ENCODE data around the gene LMCD1. TPM values are rescaled to one million over a fixed set of nuclear protein-coding genes. Genes with fewer than 3 reads are reported as not detected.

Gene LMCD1
- polyA plus RNA-seq, 1 of the 3 experiments (the other 2 are of a cell fraction) = 23.6 TPM

DNA sequence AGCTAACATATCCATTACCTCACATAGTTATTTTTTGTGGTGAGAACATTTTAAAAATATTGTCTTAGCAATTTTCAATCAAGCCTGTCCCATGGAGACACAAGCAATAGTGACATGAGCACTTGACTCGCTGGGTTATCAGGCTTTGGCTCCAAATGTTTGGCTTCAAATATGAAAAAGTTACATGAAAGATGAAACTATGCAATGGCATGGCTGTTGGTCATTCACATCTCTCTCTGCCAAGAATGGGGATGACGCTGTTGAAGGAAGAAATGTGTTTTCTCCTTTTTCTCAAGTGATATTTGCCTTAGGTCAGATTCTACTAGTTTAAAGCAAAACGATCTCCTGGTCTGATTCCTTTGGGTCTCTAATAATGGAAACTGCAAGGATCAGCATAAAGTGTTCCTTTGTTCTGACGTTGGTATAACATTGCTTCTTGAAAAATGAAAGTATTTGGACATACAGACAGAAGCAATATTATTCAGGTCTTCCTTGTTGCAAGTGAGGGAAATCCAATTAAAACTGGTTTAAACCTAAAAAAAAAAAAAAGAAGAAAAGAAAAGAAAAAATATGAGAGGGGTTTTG, 71.8 kb downstream of the LMCD1 start:
- no peaks in the 10 kb centered on the region for H3K27me3 ChIP-seq (ENCODE audit: insufficient read depth)
- no peak for DNase-seq
- ChIA-PET CTCF (interaction anchor here (2.8 kb wide), 1 partner anchor 131 kb away, joined by 10 read pairs; no protein-coding TSS in a partner anchor), POLR2A (no interaction called here)
- no peaks in the 10 kb centered on the region for H3K9me2 ChIP-seq
- H4K20me1 ChIP-seq (ENCODE audit: insufficient read depth) = no peaks in the 10 kb centered on the region
- H3F3A ChIP-seq (replicated peaks; ENCODE audit: insufficient read depth) = no peaks in the 10 kb centered on the region
- H3K9ac ChIP-seq = no peak overlapping the region
- no peak overlapping the region for H2AFZ ChIP-seq (ENCODE audit: low read depth)
- 66% methylated on average over 4 of the region's 4 CpGs for WGBS (ENCODE audit: low lambda C conversion rate)
- H3K4me2 ChIP-seq = no peak overlapping the region
- H3K4me3 ChIP-seq (ENCODE audit: low read depth in 2 of 2, low read length in 1 of 2) = no peak overlapping the region
- peaks cover 0 to 26% of the 10 kb centered on the region in 2 experiments for H3K36me3 ChIP-seq (replicated peaks in 1 of 2; ENCODE audit: control insufficient read depth in 1 of 2, insufficient read depth in 2 of 2, low read length in 1 of 2)
- H3K9me3 ChIP-seq = no peaks in the 10 kb centered on the region
- H3K27ac ChIP-seq (ENCODE audit: low read depth in 2 of 2, low read length in 1 of 2) = no peak overlapping the region
- H3K4me1 ChIP-seq (ENCODE audit: control insufficient read depth in 1 of 2, insufficient read depth in 2 of 2, low read depth in 1 of 2, low read length in 1 of 2) = peaks cover 0 to 10% of the 10 kb centered on the region in 2 experiments; a peak in 1 of 4 replicates
- no peaks in the 10 kb centered on the region for H3K79me2 ChIP-seq (ENCODE audit: insufficient read depth)
- no peak for TF ChIP-seq TEAD4 (IDR thresholded peaks at IDR 0.05; ENCODE audit: borderline replicate concordance, insufficient read depth)
- TF ChIP-seq, protein P1, sequence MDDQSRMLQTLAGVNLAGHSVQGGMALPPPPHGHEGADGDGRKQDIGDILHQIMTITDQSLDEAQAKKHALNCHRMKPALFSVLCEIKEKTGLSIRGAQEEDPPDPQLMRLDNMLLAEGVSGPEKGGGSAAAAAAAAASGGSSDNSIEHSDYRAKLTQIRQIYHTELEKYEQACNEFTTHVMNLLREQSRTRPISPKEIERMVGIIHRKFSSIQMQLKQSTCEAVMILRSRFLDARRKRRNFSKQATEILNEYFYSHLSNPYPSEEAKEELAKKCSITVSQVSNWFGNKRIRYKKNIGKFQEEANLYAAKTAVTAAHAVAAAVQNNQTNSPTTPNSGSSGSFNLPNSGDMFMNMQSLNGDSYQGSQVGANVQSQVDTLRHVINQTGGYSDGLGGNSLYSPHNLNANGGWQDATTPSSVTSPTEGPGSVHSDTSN (IDR thresholded peaks at IDR 0.05) = no peak
- TF ChIP-seq GABPA (IDR thresholded peaks at IDR 0.05; ENCODE audit: low read depth) = no peak
- no peak for TF ChIP-seq MXI1 (IDR thresholded peaks at IDR 0.05; ENCODE audit: low read depth, low read length)
- no peak for TF ChIP-seq EZH2phosphoT487 (IDR thresholded peaks at IDR 0.05; ENCODE audit: borderline replicate concordance, low read depth)
- TF ChIP-seq NRF1 (IDR thresholded peaks at IDR 0.05; ENCODE audit: low read depth, low read length) = no peak

DNA sequence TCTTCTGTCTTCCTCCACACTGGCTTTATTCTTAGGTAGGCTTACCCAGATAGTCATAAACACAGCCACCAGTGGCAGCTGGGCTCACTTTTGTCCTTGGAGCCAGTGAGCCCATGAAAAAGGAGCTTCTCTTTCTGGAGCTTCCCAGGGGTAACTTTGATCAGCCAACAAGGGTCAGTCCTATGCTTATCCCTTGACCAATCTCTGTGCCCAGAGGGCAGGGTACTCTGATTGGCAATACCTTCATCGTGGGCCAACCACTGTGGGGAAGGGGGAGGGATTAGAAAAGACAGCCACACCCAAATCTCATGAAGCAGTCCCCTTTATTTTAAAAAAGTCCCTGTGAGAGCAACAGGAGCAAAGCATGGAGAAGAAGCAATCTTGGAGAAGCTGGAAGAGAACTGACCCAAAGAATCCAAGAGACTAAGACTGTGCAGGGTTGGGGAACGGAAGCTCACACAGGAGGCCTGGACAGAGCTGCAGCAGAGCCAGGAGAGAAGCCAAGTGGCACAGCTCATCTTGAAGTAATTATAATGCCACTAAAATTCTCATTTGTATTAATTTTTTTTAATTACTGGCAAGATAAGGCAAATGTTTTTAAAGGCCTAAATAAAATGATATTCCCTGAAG, 72.5 kb downstream of the LMCD1 start:
- WGBS (ENCODE audit: low lambda C conversion rate) = 50% methylated on average over 2 of the region's 2 CpGs
- H3K79me2 ChIP-seq (ENCODE audit: insufficient read depth) = no peaks in the 10 kb centered on the region
- CTCF ChIA-PET = interaction anchor here (0.6 to 2.8 kb wide), 4 partner anchors 10 to 272 kb away, joined by 3 to 10 read pairs (median 4); no protein-coding TSS in a partner anchor
- H3K27ac ChIP-seq (ENCODE audit: low read depth in 2 of 2, low read length in 1 of 2) = no peak overlapping the region; a peak in 1 of 4 replicates
- no peak for TF ChIP-seq SMC3 (IDR thresholded peaks at IDR 0.05; ENCODE audit: low read depth, low read length)
- TF ChIP-seq, protein P1 (IDR thresholded peaks at IDR 0.05) = no peak
- no peak for TF ChIP-seq GATA2 (CRISPR knock-in tag; IDR thresholded peaks at IDR 0.05)
- TF ChIP-seq TAF1 (IDR thresholded peaks at IDR 0.05; ENCODE audit: borderline replicate concordance, low read depth, low read length) = no peak
- TF ChIP-seq, protein P2, sequence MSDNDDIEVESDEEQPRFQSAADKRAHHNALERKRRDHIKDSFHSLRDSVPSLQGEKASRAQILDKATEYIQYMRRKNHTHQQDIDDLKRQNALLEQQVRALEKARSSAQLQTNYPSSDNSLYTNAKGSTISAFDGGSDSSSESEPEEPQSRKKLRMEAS (IDR thresholded peaks at IDR 0.05; ENCODE audit: low read depth) = no peak
- TF ChIP-seq FOSL2 (IDR thresholded peaks at IDR 0.05; ENCODE audit: borderline replicate concordance, low read depth) = no peak
- peaks cover 0 to 10% of the 10 kb centered on the region in 2 experiments; a peak in 1 of 4 replicates for H3K4me1 ChIP-seq (ENCODE audit: control insufficient read depth in 1 of 2, insufficient read depth in 2 of 2, low read depth in 1 of 2, low read length in 1 of 2)
- H3K36me3 ChIP-seq (replicated peaks in 1 of 2; ENCODE audit: control insufficient read depth in 1 of 2, insufficient read depth in 2 of 2, low read length in 1 of 2) = peaks cover 0 to 18% of the 10 kb centered on the region in 2 experiments
- H3K27me3 ChIP-seq (ENCODE audit: insufficient read depth) = no peaks in the 10 kb centered on the region
- POLR2A ChIA-PET = no interaction called here
- H2AFZ ChIP-seq (ENCODE audit: low read depth) = no peak overlapping the region
- H3K4me2 ChIP-seq = no peak overlapping the region
- no peak overlapping the region for H3K9ac ChIP-seq
- H3K4me3 ChIP-seq (ENCODE audit: low read depth in 2 of 2, low read length in 1 of 2) = no peak overlapping the region
- no peaks in the 10 kb centered on the region for H3K9me2 ChIP-seq
- no peaks in the 10 kb centered on the region for H3F3A ChIP-seq (replicated peaks; ENCODE audit: insufficient read depth)
- DNase-seq = peak; percentile 19
- no peaks in the 10 kb centered on the region for H4K20me1 ChIP-seq (ENCODE audit: insufficient read depth)
- no peaks in the 10 kb centered on the region for H3K9me3 ChIP-seq
